OCI-LY7 (cell line): ENCODE results near the gene SNX25. TPM values are rescaled to one million over a fixed set of nuclear protein-coding genes. Genes with fewer than 3 reads are reported as not detected.

Experiments used
- BruUV-seq: library from RNA; stranded (reverse); fragments of 400-500 nt; replicated peaks from 2 replicates; lab custom pipeline; 2021; lab: Mats Ljungman, UMichigan
- CTCF ChIA-PET: fragments of 300-600 bp; sonication (Branson Sonifier 250); formaldehyde crosslinking; loops from one replicate; lab custom pipeline; 2022; ENCODE audit warnings: antibody characterized with exemption; ENCODE audit not compliant: unreplicated experiment; lab: Charles Lee
- POLR2A ChIA-PET: fragments of 300-600 bp; sonication (Branson Sonifier 250); formaldehyde crosslinking; loops from one replicate; lab custom pipeline; 2022; ENCODE audit warnings: antibody characterized with exemption; lab: Charles Lee
- DNase-seq: peaks from one replicate; pipeline ENCODE4 v3.0.0-alpha.2; 2015; ENCODE audit warnings: low spot score
- H2AFZ ChIP-seq: fragments of 200-600 bp; sonication (generic), shearing (Covaris generic); 2 replicates; pipeline ENCODE4 v1.6.1; 2014; ENCODE audit warnings: mild to moderate bottlenecking, antibody characterized with exemption, low read length, moderate library complexity
- H3K27ac ChIP-seq: fragments of 200-600 bp; sonication (generic); 2 replicates; pipeline ENCODE4 v1.5.1; 2014; ENCODE audit warnings: mixed run types, low read depth, mild to moderate bottlenecking, moderate library complexity, low read length, inconsistent platforms; ENCODE audit not compliant: poor library complexity, severe bottlenecking
- H3K36me3 ChIP-seq: fragments of 200-600 bp; sonication (generic); 2 replicates; pipeline ENCODE4 v1.6.1; 2014; ENCODE audit warnings: mild to moderate bottlenecking, antibody characterized with exemption, low read length, moderate library complexity, mixed read lengths; ENCODE audit not compliant: insufficient read depth
- H3K4me1 ChIP-seq: fragments of 200-600 bp; sonication (generic); 2 replicates; pipeline ENCODE4 v1.5.1; 2014; ENCODE audit warnings: mild to moderate bottlenecking, low read length; ENCODE audit not compliant: insufficient read depth, poor library complexity, severe bottlenecking
- H3K4me2 ChIP-seq: fragments of 200-600 bp; sonication (generic); 2 replicates; pipeline ENCODE4 v1.6.1; 2014; ENCODE audit warnings: mild to moderate bottlenecking, low read length
- H3K4me3 ChIP-seq: fragments of 200-600 bp; sonication (generic); 2 replicates; pipeline ENCODE4 v1.5.1; 2014; ENCODE audit warnings: mild to moderate bottlenecking, low read depth, low read length; ENCODE audit not compliant: poor library complexity, severe bottlenecking
- H3K79me2 ChIP-seq: fragments of 200-600 bp; sonication (generic); 2 replicates; pipeline ENCODE4 v1.6.1; 2016; ENCODE audit warnings: low read depth, mild to moderate bottlenecking, low read length, moderate library complexity, mixed read lengths; ENCODE audit not compliant: insufficient read depth
- H3K9me2 ChIP-seq: fragments of 200-600 bp; sonication (generic); 2 replicates; pipeline ENCODE4 v1.6.1; 2016; ENCODE audit warnings: mild to moderate bottlenecking, low read length, mixed read lengths; ENCODE audit not compliant: insufficient read depth
- H3K9me3 ChIP-seq: fragments of 200-600 bp; sonication (generic); 2 replicates; pipeline ENCODE4 v1.6.1; 2014; ENCODE audit warnings: mild to moderate bottlenecking, mixed run types, low read length, mixed read lengths
- H4K20me1 ChIP-seq: fragments of 200-600 bp; sonication (generic); 2 replicates; pipeline ENCODE4 v1.6.1; 2014; ENCODE audit warnings: mild to moderate bottlenecking, antibody characterized with exemption, low read length, moderate library complexity, mixed read lengths; ENCODE audit not compliant: insufficient read depth
- EZH2phosphoT487 ChIP-seq: fragments of 200-600 bp; sonication (generic); IDR thresholded peaks from 2 replicates; pipeline ENCODE4 v1.6.1; 2018; ENCODE audit warnings: low read depth, borderline replicate concordance, mild to moderate bottlenecking, mixed run types, antibody characterized with exemption, low read length, moderate library complexity, mixed read lengths
- intact Hi-C: fragments of 100-400 bp; cut with micrococcal nuclease; formaldehyde crosslinking; loops from one replicate; pipeline ENCODE4 v1.10.0; 2022; ENCODE audit not compliant: unreplicated experiment
- total RNA-seq, 2 experiments: library from RNA; depleted of rRNA in 1 of 2; stranded (reverse); fragments of >200 nt in 1 of 2; shearing (Covaris generic) in 1 of 2; gene quantifications; 2 replicates each; pipeline ENCODE4 v1.2.3, GENCODE V29; 2014 to 2022
- TF ChIP-seq, protein P1 (sequence below): fragments of 200-600 bp; sonication (generic); conservative IDR thresholded peaks from 2 replicates; pipeline ENCODE4 v1.5.1; 2014; ENCODE audit warnings: mild to moderate bottlenecking, antibody characterized with exemption, low read length, moderate library complexity, mixed read lengths

SNX25 gene
- total RNA-seq, 2 experiments from 2014 or later = 33.7 to 55.6 TPM

- no TSS peak for BruUV-seq
- no peak overlapping the region for H2AFZ ChIP-seq
- H3K9me3 ChIP-seq = no peaks in the 10 kb centered on the region
- H3K4me2 ChIP-seq = no peak overlapping the region
- TF ChIP-seq, protein P1, sequence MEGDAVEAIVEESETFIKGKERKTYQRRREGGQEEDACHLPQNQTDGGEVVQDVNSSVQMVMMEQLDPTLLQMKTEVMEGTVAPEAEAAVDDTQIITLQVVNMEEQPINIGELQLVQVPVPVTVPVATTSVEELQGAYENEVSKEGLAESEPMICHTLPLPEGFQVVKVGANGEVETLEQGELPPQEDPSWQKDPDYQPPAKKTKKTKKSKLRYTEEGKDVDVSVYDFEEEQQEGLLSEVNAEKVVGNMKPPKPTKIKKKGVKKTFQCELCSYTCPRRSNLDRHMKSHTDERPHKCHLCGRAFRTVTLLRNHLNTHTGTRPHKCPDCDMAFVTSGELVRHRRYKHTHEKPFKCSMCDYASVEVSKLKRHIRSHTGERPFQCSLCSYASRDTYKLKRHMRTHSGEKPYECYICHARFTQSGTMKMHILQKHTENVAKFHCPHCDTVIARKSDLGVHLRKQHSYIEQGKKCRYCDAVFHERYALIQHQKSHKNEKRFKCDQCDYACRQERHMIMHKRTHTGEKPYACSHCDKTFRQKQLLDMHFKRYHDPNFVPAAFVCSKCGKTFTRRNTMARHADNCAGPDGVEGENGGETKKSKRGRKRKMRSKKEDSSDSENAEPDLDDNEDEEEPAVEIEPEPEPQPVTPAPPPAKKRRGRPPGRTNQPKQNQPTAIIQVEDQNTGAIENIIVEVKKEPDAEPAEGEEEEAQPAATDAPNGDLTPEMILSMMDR = no peak
- TF ChIP-seq EZH2phosphoT487 = no peak
- intact Hi-C loops = no loop called here
- DNase-seq = no peak
- CTCF ChIA-PET = no interaction called here
- peaks cover 76% of the 10 kb centered on the region for H3K79me2 ChIP-seq
- H3K36me3 ChIP-seq = peaks cover 15% of the 10 kb centered on the region
- H4K20me1 ChIP-seq = no peaks in the 10 kb centered on the region
- POLR2A ChIA-PET = interaction anchor here (0.5 to 1.1 kb wide), 6 partner anchors 9 to 74 kb away, joined by 3 read pairs; no protein-coding TSS in a partner anchor
- no peak overlapping the region for H3K4me3 ChIP-seq
- no peaks in the 10 kb centered on the region for H3K9me2 ChIP-seq
- H3K4me1 ChIP-seq = peaks cover 36% of the 10 kb centered on the region
- no peak overlapping the region for H3K27ac ChIP-seq
Observed at GRCh38 chr4:185221912-185222311, 12.5 kb downstream of the SNX25 start.

DNA sequence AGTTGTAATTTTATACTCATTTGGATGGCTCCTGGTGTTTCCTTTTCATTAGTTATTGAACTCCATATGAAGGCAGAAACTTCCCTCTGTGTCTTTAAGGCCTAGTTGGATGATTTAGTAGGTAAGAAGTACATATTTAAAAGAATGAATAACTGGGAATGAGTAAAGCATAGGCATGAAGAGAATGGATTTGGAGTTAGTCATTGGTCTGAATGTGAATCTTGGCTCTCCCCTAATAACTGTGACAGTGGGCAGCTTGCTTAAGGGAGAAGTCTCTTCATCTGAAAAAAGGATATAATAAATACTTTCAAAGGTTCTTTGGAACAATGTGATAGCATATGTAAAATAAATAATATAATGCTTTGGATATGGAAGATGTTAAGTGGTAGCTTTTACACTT, 13.2 kb downstream of the SNX25 start:
- H3K4me1 ChIP-seq = peaks cover 29% of the 10 kb centered on the region
- no peak for DNase-seq
- H3K9me2 ChIP-seq = no peaks in the 10 kb centered on the region
- ChIA-PET POLR2A (interaction anchor here (1.0 kb wide), 1 partner anchor 20 kb away, joined by 4 read pairs; no protein-coding TSS in a partner anchor), CTCF (interaction anchor here (0.6 kb wide), 1 partner anchor 406 kb away, joined by 3 read pairs; no protein-coding TSS in a partner anchor)
- H3K4me2 ChIP-seq = no peak overlapping the region
- peaks cover 76% of the 10 kb centered on the region for H3K79me2 ChIP-seq
- no TSS peak for BruUV-seq
- H3K36me3 ChIP-seq = peaks cover 15% of the 10 kb centered on the region
- TF ChIP-seq, protein P1 = no peak
- no peak for TF ChIP-seq EZH2phosphoT487
- H3K27ac ChIP-seq = no peak overlapping the region
- intact Hi-C loops = no loop called here
- H3K4me3 ChIP-seq = no peak overlapping the region
- H3K9me3 ChIP-seq = no peaks in the 10 kb centered on the region
- H4K20me1 ChIP-seq = no peaks in the 10 kb centered on the region
- H2AFZ ChIP-seq = no peak overlapping the region

GRCh38 chr4:185224597-185224996, 15.2 kb downstream of the SNX25 start:
- H3K79me2 ChIP-seq = peaks cover 63% of the 10 kb centered on the region
- no peak overlapping the region for H3K27ac ChIP-seq
- BruUV-seq = no TSS peak
- intact Hi-C loops = no loop called here
- H3K9me3 ChIP-seq = no peaks in the 10 kb centered on the region
- ChIA-PET CTCF (no interaction called here), POLR2A (no interaction called here)
- peaks cover 9% of the 10 kb centered on the region for H3K4me1 ChIP-seq
- H3K9me2 ChIP-seq = no peaks in the 10 kb centered on the region
- no peak for TF ChIP-seq EZH2phosphoT487
- TF ChIP-seq, protein P1 = peak; percentile 10; the same call in 1 of the 2 replicates
- no peak for DNase-seq
- no peak overlapping the region for H3K4me3 ChIP-seq
- peaks cover 15% of the 10 kb centered on the region for H3K36me3 ChIP-seq
- no peaks in the 10 kb centered on the region; the same call in 1 of the 2 replicates for H4K20me1 ChIP-seq
- H2AFZ ChIP-seq = no peak overlapping the region
- H3K4me2 ChIP-seq = no peak overlapping the region
